Neural cell (in vitro differentiated cells): ENCODE results near the gene BCL2. TPM values are rescaled to one million over a fixed set of nuclear protein-coding genes. Genes with fewer than 3 reads are reported as not detected.

Source experiments
- H2AFZ ChIP-seq: fragments of 200-600, 300-800 bp; sonication (generic), shearing (Covaris generic); 2 replicates; pipeline ENCODE4 v1.6.0; 2014; ENCODE audit warnings: low read depth, mild to moderate bottlenecking, antibody characterized with exemption, low read length, moderate library complexity
- H3F3A ChIP-seq: fragments of 200-600 bp; shearing (Covaris generic); 2 replicates; pipeline ENCODE4 v1.6.1; 2016; ENCODE audit warnings: mild to moderate bottlenecking, moderate library complexity, mixed read lengths, antibody characterized with exemption, low read length; ENCODE audit not compliant: insufficient read depth, poor library complexity, severe bottlenecking
- H3K27ac ChIP-seq: fragments of 200-600, 300-800 bp; sonication (generic), shearing (Covaris generic); 2 replicates; pipeline ENCODE4 v1.5.1; 2014; ENCODE audit warnings: mild to moderate bottlenecking, low read length, moderate library complexity
- H3K27me3 ChIP-seq: fragments of 300-800, 200-600 bp; sonication (generic), shearing (Covaris generic); 2 replicates; pipeline ENCODE4 v1.6.0; 2014; ENCODE audit warnings: mild to moderate bottlenecking, low read depth, low read length, moderate library complexity; ENCODE audit not compliant: insufficient read depth
- H3K36me3 ChIP-seq: fragments of 300-800, 200-600 bp; sonication (generic), shearing (Covaris generic); 2 replicates; pipeline ENCODE4 v1.5.1; 2014; ENCODE audit warnings: mild to moderate bottlenecking, antibody characterized with exemption, low read length, moderate library complexity; ENCODE audit not compliant: insufficient read depth
- H3K4me2 ChIP-seq: fragments of 300-800, 200-600 bp; sonication (generic), shearing (Covaris generic); 2 replicates; pipeline ENCODE4 v1.6.0; 2014; ENCODE audit warnings: mild to moderate bottlenecking, low read length
- H3K4me3 ChIP-seq: fragments of 300-800, 200-600 bp; sonication (generic), shearing (Covaris generic); 2 replicates; pipeline ENCODE4 v1.5.1; 2014; ENCODE audit warnings: mild to moderate bottlenecking, low read length, moderate library complexity
- H3K79me2 ChIP-seq: fragments of 200-600 bp; shearing (Covaris generic); replicated peaks from 2 replicates; pipeline ENCODE4 v1.6.0; 2014; ENCODE audit warnings: mild to moderate bottlenecking, low read length, moderate library complexity; ENCODE audit not compliant: insufficient read depth
- H3K9ac ChIP-seq: fragments of 300-800, 200-600 bp; sonication (generic), shearing (Covaris generic); 2 replicates; pipeline ENCODE4 v1.6.1; 2016; ENCODE audit warnings: mild to moderate bottlenecking, low read length, mixed read lengths
- H3K9me2 ChIP-seq: fragments of 200-600 bp; shearing (Covaris generic); 2 replicates; pipeline ENCODE4 v1.6.1; 2016; ENCODE audit warnings: mild to moderate bottlenecking, low read length, mixed read lengths; ENCODE audit not compliant: insufficient read depth
- H3K9me3 ChIP-seq: fragments of 200-600, 300-800 bp; sonication (generic), shearing (Covaris generic); 2 replicates; pipeline ENCODE4 v1.6.1; 2016; ENCODE audit warnings: mild to moderate bottlenecking, mixed run types, low read length, moderate library complexity, mixed read lengths
- H4K20me1 ChIP-seq: fragments of 200-600 bp; shearing (Covaris generic); 2 replicates; pipeline ENCODE4 v1.6.1; 2016; ENCODE audit warnings: mild to moderate bottlenecking, mixed run types; ENCODE audit not compliant: insufficient read depth
- CTCF ChIP-seq: fragments of 450-650 bp; IDR thresholded peaks from 2 replicates; pipeline ENCODE4 v1.5.1; 2014; ENCODE audit warnings: antibody characterized with exemption, mild to moderate bottlenecking, moderate library complexity; ENCODE audit not compliant: poor library complexity, severe bottlenecking
- EP300 ChIP-seq: fragments of 450-650 bp; conservative IDR thresholded peaks from 2 replicates; pipeline ENCODE4 v1.6.1; 2014; ENCODE audit warnings: antibody characterized with exemption, mild to moderate bottlenecking, moderate library complexity; ENCODE audit not compliant: poor library complexity, severe bottlenecking
- EZH2 ChIP-seq: fragments of 200-600, 300-800 bp; shearing (Covaris generic), sonication (generic); IDR thresholded peaks from 2 replicates; pipeline ENCODE4 v1.6.1; 2014; ENCODE audit warnings: antibody characterized with exemption, low read length, borderline replicate concordance, mild to moderate bottlenecking; ENCODE audit not compliant: insufficient read depth, poor library complexity, severe bottlenecking
- MXI1 ChIP-seq: fragments of 450-650 bp; conservative IDR thresholded peaks from 2 replicates; pipeline ENCODE4 v1.6.1; 2014; ENCODE audit warnings: antibody characterized with exemption, mild to moderate bottlenecking; ENCODE audit not compliant: poor library complexity, severe bottlenecking
- POLR2AphosphoS5 ChIP-seq: IDR thresholded peaks from 2 replicates; pipeline ENCODE4 v1.6.1; 2012
- RAD21 ChIP-seq: fragments of 450-650 bp; conservative IDR thresholded peaks from 2 replicates; pipeline ENCODE4 v1.6.1; 2014; ENCODE audit warnings: antibody characterized with exemption, mild to moderate bottlenecking, moderate library complexity
- REST ChIP-seq: IDR thresholded peaks from 2 replicates; pipeline ENCODE4 v1.6.1; 2012; ENCODE audit warnings: borderline replicate concordance
- SMC3 ChIP-seq: fragments of 450-650 bp; conservative IDR thresholded peaks from 2 replicates; pipeline ENCODE4 v1.6.1; 2014; ENCODE audit warnings: antibody characterized with exemption, mild to moderate bottlenecking, moderate library complexity; ENCODE audit not compliant: poor library complexity
- TAF1 ChIP-seq: IDR thresholded peaks from 2 replicates; pipeline ENCODE4 v1.6.1; 2012; ENCODE audit warnings: low read depth
- polyA plus RNA-seq: library from polyadenylated mRNA; depleted of rRNA; stranded (reverse); fragments of >200 nt; gene quantifications from 2 replicates; pipeline ENCODE4 v1.2.3, GENCODE V29; 2014

Gene BCL2
- polyA plus RNA-seq, 1 donor from 2014 or later: 3.4 TPM

GRCh38 chr18:63152096-63152495, 167.5 kb downstream of the BCL2 start:
- Histone ChIP-seq H4K20me1 (no peaks in the 10 kb centered on the region), H2AFZ (no peak overlapping the region), H3K9ac (no peak overlapping the region), H3K36me3 (no peaks in the 10 kb centered on the region), H3K9me3 (no peaks in the 10 kb centered on the region), H3K9me2 (no peaks in the 10 kb centered on the region), H3K79me2 (no peaks in the 10 kb centered on the region), H3K27me3 (no peaks in the 10 kb centered on the region), H3K4me2 (no peak overlapping the region), H3K27ac (no peak overlapping the region), H3K4me3 (no peak overlapping the region), H3F3A (no peaks in the 10 kb centered on the region)
- TF ChIP-seq REST: no peak
- TF ChIP-seq EP300: no peak
- no peak for TF ChIP-seq EZH2
- no peak for TF ChIP-seq CTCF

- no peaks in the 10 kb centered on the region for H3F3A ChIP-seq
- TF ChIP-seq EZH2 (no peak), MXI1 (no peak), TAF1 (no peak), CTCF (no peak), EP300 (no peak), REST (no peak), POLR2AphosphoS5 (no peak), SMC3 (no peak), RAD21 (no peak)
- no peaks in the 10 kb centered on the region for H3K9me3 ChIP-seq
- no peaks in the 10 kb centered on the region for H3K9me2 ChIP-seq
- H2AFZ ChIP-seq: no peak overlapping the region
- no peaks in the 10 kb centered on the region for H3K27me3 ChIP-seq
- no peaks in the 10 kb centered on the region for H4K20me1 ChIP-seq
- H3K36me3 ChIP-seq: no peaks in the 10 kb centered on the region
- H3K79me2 ChIP-seq: no peaks in the 10 kb centered on the region
- H3K27ac ChIP-seq: no peak overlapping the region
- no peak overlapping the region for H3K4me2 ChIP-seq
- no peak overlapping the region for H3K4me3 ChIP-seq
- no peak overlapping the region for H3K9ac ChIP-seq
These were observed 168.0 kb downstream of the BCL2 start for GRCh38 chr18:63151539-63151938.
